T-helper 2 cell treated with Interferon-gamma antibody and Interleukin-4, amounts not matched to agents 5 μg/mL and 100 μg/mL, for 36 hours (primary cell): Measurements from ENCODE around the gene ZNF345.

Experiments used
- DNase-seq: peaks from one replicate; pipeline ENCODE4 v3.0.0; 2021; ENCODE audit warnings: low spot score
- H3K27ac Mint-ChIP-seq: one replicate; pipeline ENCODE4 v1.8.0; 2021; ENCODE audit warnings: mild to moderate bottlenecking, mixed read lengths
- H3K27me3 Mint-ChIP-seq: one replicate; pipeline ENCODE4 v1.8.0; 2021; ENCODE audit warnings: low read depth, mixed read lengths
- H3K36me3 Mint-ChIP-seq: one replicate; pipeline ENCODE4 v1.8.0; 2021; ENCODE audit warnings: low read depth, mixed read lengths
- H3K4me1 Mint-ChIP-seq: one replicate; pipeline ENCODE4 v1.8.0; 2021; ENCODE audit warnings: low read depth, mixed read lengths
- H3K4me3 Mint-ChIP-seq: one replicate; pipeline ENCODE4 v1.8.0; 2022; ENCODE audit warnings: mild to moderate bottlenecking, moderate library complexity, mixed read lengths
- H3K9me3 Mint-ChIP-seq: one replicate; pipeline ENCODE4 v1.8.0; 2021; ENCODE audit warnings: mixed read lengths

The ZNF345 gene

DNA sequence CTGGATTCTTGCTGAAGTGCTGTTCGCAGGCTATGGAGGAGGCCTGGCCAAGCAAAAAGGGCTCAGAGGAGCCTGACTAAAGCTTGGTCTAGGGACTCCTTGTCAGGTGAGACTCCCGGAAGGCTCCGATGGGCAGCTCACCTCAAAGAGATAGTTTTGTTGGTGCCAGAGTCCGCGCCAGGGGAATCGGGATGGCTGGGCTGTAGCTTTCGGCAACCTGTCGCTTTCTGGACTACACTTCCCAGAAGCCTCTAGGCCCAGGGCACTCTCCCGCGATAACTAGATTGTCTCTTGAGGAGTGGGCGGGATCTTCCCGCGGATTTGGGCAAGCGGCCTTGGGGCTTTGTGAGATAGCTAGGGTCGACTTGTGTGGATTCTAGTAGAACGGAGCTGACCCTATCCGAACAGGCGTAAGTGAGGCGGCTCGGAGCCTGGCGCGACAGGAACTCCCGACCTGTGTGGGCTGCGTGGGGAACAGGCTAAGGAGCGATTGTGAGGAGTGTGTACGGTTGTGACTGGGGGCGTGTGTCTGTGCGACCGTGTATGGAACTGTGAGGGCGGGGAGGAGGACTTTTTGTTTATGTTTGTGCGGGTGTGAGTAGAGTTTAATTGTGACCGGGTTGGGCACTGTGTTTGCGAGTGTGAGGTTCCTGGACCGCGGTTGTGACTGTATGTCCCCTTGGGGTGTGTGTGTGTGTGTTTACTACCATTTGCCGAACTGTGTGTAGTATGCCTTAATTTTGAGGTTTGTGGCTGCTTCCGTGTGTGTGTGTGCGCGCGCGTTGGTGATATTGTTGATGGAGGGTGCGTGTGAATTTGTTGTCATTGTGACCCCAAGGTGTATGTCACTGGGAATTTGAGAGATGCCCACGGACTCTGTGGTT is at the start of gene ZNF345:
TSS of gene ZNF345 (plus strand) at position 318 of the 884 bp plus-strand sequence. CDS start 25,955 bp downstream, outside the sequence.
- peaks cover 20% of the 10 kb centered on the region for H3K9me3 Mint-ChIP-seq

DNA sequence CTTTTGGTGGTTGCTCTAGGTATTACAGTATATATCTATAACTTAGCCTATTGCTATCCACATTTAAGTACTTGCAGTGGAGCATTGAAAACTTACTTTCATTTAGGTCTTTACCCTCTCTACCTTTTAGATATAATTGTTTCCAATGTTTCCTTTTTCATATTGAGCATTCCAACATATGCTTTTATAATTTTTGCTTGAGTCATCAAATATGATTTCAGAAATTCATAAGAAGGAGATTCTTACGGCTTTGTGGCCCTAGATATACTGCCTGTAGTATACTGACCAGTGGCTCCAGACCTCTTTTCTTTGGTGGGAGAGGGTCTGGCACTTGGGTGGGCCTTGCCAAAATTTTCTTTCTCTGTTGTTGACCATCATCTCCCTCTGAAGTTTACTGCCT is 45.3 kb upstream of the ZNF345 start:
- Mint-ChIP-seq H3K36me3 (peaks cover 17% of the 10 kb centered on the region), H3K27ac (no peak overlapping the region), H3K4me3 (no peak overlapping the region), H3K4me1 (no peaks in the 10 kb centered on the region), H3K9me3 (peaks cover 44% of the 10 kb centered on the region), H3K27me3 (no peaks in the 10 kb centered on the region)
- DNase-seq: no peak

More for the DNA sequence above, at the start of gene ZNF345:
- peaks cover 48% of the 10 kb centered on the region for H3K36me3 Mint-ChIP-seq
- peaks cover 3% of the 10 kb centered on the region for H3K4me1 Mint-ChIP-seq
- DNase-seq: peak; percentile 85
- no peaks in the 10 kb centered on the region for H3K27me3 Mint-ChIP-seq
- H3K27ac Mint-ChIP-seq: no peak within 1 kb of the TSS
- H3K4me3 Mint-ChIP-seq: no peak within 1 kb of the TSS

DNA sequence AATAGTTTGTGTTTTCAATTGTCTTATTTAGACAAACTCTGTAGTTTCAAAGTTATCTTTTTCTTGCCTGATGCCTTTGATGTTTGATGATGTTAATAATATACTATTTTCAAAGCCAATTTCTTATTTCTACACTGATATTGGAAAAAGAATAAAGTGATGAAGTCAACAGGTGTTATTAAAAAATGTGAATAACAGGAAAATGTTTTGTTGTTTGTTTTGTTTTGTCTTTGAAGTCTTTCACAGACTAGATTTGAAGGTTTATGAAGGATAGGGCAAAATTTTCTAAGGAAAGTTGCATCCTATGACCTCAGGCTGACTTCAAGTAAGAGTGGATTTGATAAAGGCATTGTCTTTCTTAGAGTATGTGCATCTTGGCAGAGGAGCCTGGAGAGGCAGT is 43.6 kb upstream of the ZNF345 start:
- Mint-ChIP-seq H3K9me3 (peaks cover 53% of the 10 kb centered on the region), H3K4me3 (no peak overlapping the region), H3K27ac (no peak overlapping the region), H3K27me3 (no peaks in the 10 kb centered on the region), H3K4me1 (no peaks in the 10 kb centered on the region), H3K36me3 (peaks cover 21% of the 10 kb centered on the region)
- DNase-seq: no peak

DNA sequence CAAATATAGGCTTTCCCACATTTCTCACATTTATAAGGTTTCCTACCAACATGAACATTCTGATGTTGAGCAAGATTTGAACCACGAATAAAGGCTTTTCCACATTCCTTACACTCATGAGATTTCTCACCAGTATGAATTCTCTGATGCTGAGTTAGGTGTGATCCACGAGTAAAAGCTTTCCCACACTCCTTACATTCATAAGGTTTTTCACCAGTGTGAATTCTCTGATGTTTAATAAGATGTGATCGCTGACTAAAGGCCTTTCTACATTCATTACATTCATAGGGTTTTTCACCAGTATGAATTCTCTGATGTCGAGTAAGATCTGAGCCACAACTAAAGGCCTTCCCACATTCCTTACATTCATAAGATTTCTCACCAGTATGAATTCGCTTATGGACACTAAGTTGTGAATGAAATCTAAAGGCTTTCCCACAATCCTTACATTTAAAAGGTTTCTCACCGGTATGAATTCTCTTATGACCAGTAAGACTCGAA is 31.5 kb upstream of the ZNF345 start:
- DNase-seq: no peak
- Mint-ChIP-seq H3K9me3 (peaks cover 48% of the 10 kb centered on the region), H3K36me3 (peaks cover 57% of the 10 kb centered on the region), H3K27ac (no peak overlapping the region), H3K4me1 (no peaks in the 10 kb centered on the region), H3K4me3 (no peak overlapping the region), H3K27me3 (no peaks in the 10 kb centered on the region)

DNA sequence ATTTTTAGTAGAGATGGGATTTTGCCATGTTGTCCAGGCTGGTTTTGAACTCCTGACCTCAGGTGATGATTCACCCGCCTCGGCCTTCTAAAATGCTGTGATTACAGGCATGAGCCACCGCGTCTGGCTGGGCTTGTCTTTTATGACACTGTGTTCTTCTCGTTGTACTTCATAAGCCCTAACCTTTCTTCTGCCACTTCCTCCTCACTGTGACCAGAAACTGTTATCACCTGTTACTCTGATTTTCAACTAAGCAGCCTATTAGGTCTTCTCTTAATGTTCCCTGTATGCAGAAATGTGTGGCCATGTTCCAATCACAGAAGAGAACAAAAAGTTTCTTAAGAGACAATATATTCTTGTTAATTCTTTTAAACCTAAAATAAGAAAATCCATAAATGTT is 28.9 kb upstream of the ZNF345 start:
- no peaks in the 10 kb centered on the region for H3K4me1 Mint-ChIP-seq
- no peak overlapping the region for H3K27ac Mint-ChIP-seq
- H3K27me3 Mint-ChIP-seq: no peaks in the 10 kb centered on the region
- H3K9me3 Mint-ChIP-seq: peaks cover 66% of the 10 kb centered on the region
- no peak for DNase-seq
- no peak overlapping the region for H3K4me3 Mint-ChIP-seq
- H3K36me3 Mint-ChIP-seq: peaks cover 73% of the 10 kb centered on the region

DNA sequence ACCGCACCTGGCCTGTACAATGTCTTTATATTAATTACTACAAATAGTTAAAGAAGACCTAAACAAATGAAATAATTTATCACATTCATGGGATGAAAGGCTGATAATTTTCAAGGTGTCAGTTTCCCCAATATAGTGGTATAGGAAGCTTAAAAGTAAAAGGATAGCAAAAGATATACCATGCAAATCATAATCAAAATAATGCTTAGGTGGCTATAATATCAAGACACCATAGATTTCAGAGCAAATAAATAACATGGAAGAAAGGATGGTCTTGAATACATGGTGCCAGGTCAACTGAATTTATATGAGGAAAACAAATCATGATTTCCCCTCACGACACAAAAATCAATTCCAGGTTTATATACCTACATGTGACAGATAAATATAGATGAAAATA is 17.2 kb upstream of the ZNF345 start:
- Mint-ChIP-seq H3K27me3 (no peaks in the 10 kb centered on the region), H3K36me3 (peaks cover 60% of the 10 kb centered on the region), H3K4me1 (no peaks in the 10 kb centered on the region), H3K4me3 (no peak overlapping the region), H3K27ac (no peak overlapping the region), H3K9me3 (peaks cover 67% of the 10 kb centered on the region)
- no peak for DNase-seq

DNA sequence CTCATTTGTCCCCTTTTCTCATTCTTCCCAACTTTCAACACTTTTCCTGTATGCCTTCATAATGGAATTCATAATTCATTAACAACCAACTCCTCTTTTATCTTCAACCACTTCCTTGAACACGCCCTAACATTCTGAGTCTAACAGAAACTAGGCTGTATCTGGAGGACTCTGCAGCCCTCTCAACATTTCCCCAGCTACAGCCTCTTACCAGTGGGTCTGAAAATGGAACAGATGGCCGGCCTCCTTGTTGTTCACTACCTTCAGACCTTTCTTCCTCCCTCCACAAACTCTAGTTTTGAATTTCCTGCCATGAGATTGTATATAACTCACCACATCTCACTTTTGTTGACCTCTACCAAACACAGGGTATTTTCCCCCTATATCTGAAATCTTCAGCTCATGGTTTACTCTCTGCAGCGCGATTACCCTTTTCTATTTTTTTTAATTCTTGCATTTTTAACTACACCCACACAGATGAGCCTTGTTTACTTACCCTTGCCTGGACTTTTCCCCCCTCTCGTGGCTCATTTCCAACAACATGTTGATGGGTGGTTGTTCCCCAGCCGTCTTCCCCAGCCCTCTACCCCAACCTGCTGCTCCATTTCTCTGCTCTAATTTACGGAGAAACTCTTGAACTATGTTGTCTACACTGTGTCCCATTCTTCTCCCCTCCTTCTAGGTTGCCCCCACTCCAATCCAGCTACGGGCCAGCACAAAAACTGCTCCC is 13.3 kb upstream of the ZNF345 start:
- H3K4me3 Mint-ChIP-seq: no peak overlapping the region
- no peaks in the 10 kb centered on the region for H3K27me3 Mint-ChIP-seq
- H3K4me1 Mint-ChIP-seq: peaks cover 3% of the 10 kb centered on the region
- no peak overlapping the region for H3K27ac Mint-ChIP-seq
- H3K9me3 Mint-ChIP-seq: peaks cover 50% of the 10 kb centered on the region
- peaks cover 55% of the 10 kb centered on the region for H3K36me3 Mint-ChIP-seq
- no peak for DNase-seq

DNA sequence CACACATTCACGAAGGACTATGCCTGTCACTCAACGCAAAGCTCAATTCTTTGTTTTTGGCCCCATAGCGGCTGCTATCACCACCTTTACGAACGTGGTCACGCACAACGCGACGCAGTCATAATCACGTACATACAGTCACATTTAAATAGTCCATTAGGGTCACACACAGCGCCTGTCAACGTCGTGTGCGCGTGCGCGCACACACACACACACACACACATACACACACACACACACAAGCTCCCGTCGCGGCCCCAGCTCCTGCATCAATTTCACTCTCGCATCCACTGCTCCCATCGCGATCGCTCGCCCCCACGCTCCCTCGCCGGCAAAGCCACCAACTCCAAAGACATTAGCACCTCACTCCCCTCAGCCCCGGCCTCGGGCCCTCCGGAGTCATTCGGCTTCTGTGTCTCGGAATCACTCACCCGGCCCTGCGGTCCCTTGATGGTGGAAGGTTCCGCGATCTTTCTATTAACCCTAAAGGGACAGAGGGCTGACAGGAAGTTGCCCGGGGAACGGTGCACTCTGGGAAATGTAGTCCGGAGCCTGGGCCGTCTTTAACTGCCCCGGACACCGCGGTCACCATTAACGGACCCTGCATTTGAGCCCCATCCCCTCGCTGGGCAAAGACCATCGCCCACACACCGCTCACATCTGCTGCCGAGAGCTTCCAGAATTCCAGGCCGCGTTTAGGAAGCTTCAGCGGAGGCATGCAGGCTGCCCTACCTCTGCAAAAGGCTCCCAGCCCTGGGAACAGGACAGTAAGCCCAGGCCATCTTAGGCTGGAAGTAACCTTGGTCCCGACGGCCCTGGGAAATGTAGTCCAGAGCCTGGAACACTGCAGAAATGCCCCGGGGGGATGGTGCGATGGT is 12.5 kb upstream of the ZNF345 start, which contains the start of gene ZNF790:
TSS of gene ZNF790 (minus strand) at position 482 of the 878 bp plus-strand sequence. CDS start 12,768 bp downstream, outside the sequence.
- Mint-ChIP-seq H3K4me1 (peaks cover 3% of the 10 kb centered on the region), H3K27ac (no peak within 1 kb of the TSS), H3K4me3 (no peak within 1 kb of the TSS), H3K36me3 (peaks cover 53% of the 10 kb centered on the region), H3K9me3 (peaks cover 50% of the 10 kb centered on the region), H3K27me3 (no peaks in the 10 kb centered on the region)
- peak; percentile 85 for DNase-seq

DNA sequence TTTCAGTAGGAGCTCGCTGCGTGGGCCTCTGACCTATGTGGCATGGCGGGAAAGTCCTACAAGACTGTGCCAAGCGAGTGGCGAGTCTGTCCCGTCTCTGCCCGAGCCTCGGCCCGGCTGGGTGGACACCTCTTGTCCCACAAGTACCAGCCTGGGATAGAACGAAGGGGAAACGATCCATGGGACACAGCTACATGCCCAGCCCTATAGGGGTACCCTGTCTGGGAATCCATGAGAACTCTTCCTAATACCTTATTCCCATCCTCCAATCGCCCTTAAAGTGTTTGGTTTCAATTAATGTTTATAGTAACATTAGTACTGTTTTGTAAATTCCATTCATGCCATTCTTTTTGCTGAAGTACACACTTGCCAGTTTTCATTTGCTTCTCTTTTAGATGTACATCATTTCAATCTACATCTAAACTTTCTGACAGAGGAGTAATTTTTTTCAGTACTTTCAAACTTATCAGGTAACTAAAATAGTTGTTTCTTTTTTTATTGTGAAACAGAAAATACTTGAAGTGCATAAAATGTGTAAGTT is 11.8 kb upstream of the ZNF345 start:
- Mint-ChIP-seq H3K27ac (no peak overlapping the region), H3K36me3 (peaks cover 50% of the 10 kb centered on the region), H3K4me3 (no peak overlapping the region), H3K27me3 (no peaks in the 10 kb centered on the region), H3K9me3 (peaks cover 48% of the 10 kb centered on the region), H3K4me1 (peaks cover 3% of the 10 kb centered on the region)
- DNase-seq: no peak

DNA sequence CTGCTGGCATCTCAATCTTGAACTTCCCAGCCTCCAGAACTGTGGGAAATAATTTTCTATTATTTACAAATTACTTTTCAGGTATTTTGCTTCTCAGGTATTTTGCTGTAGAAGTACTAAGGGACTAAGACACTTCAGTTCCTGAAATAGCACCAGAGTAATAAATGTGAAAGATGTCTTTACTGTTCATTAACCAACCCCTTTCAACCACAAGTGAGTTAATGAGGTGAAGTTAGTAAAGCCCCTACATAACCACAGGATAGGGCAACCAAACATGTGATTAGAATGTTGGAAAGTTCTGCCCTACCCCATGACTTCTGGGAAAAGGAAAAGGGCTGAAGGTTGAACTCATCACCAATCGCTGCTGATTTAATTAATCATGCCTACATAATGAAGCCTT is 2.7 kb upstream of the ZNF345 start:
- Mint-ChIP-seq H3K36me3 (peaks cover 43% of the 10 kb centered on the region), H3K9me3 (peaks cover 22% of the 10 kb centered on the region), H3K27ac (no peak overlapping the region), H3K4me1 (peaks cover 3% of the 10 kb centered on the region), H3K4me3 (peak overlapping the region; percentile 80), H3K27me3 (no peaks in the 10 kb centered on the region)
- DNase-seq: no peak

DNA sequence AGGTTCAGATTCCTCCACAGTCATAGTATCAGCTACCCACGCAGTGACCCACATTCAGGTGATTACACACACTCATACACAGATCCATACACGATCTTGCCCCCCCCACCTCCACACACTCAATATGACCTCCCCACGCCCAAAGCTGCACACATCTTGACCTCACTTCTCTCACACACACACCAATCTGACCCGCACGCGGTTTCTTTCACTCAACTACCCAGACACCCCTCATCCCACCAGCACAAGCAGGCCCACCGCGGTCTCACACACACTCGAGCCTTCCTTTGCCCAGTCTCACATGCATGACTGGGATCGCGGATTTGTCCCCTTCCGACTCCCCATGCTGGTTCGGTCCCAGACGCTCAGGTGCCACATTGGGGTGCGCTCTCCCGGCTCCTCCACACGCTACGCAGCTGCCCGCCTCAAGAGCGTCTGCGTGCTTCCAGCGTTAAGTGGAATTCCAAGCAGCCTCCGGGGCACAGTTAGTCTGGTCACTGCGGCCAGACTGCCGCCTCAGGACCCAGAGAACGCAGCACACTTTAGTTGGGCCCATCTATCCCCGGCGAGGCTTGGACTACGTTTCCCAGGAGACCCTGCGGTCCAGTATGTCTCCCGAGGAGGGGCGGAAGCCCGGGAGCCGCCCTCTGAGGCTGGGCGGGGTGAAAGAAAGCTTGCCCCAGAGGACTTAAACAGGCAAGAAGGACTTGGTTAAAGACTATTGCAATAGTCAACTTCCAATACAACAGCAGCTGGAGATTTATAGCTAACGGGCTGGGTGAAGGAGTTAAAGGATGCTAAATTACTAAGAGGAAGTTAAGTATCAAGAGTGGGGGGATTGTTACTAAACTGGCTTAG is 746 bp upstream of the ZNF345 start:
- peak; percentile 88 for DNase-seq
- H3K36me3 Mint-ChIP-seq: peaks cover 50% of the 10 kb centered on the region
- peaks cover 22% of the 10 kb centered on the region for H3K9me3 Mint-ChIP-seq
- no peak overlapping the region for H3K27ac Mint-ChIP-seq
- peaks cover 3% of the 10 kb centered on the region for H3K4me1 Mint-ChIP-seq
- H3K27me3 Mint-ChIP-seq: no peaks in the 10 kb centered on the region
- H3K4me3 Mint-ChIP-seq: no peak overlapping the region

DNA sequence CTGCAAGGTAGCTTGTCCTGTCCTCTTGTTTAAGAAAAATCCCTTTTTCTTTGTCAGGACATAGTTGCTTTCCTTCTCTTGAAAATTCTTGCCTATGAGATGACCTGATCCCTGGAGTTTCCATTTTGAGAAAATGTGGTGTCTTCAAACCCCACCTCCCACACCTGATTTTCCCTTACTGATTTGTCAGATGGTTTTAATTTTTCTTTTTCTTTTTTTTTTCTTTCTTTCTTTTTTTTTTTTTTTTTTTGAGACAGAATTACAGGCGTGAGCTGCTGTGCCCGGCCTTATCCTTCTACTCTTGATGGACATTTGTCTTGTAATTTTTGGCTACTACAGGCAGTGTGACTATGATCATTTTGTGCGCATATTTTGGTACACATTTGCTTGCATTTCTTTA is 1.2 kb downstream of the ZNF345 start:
- Mint-ChIP-seq H3K27me3 (no peaks in the 10 kb centered on the region), H3K36me3 (peaks cover 46% of the 10 kb centered on the region), H3K4me1 (peaks cover 3% of the 10 kb centered on the region), H3K27ac (no peak overlapping the region), H3K4me3 (no peak overlapping the region), H3K9me3 (peaks cover 27% of the 10 kb centered on the region)
- DNase-seq: no peak
